HG02885 (cell line): ENCODE measurements around the gene ATG7.
"Not testable (repeated sequence)": the region's sequence is repeated elsewhere in the genome, so short reads cannot be mapped to it uniquely, and the experiment has no call there.

Experiments used
- ATAC-seq: cut with Tn5 transposase; IDR thresholded peaks from one replicate; pipeline ENCODE4 v1.9.1; 2021; ENCODE audit warnings: mild to moderate bottlenecking; ENCODE audit not compliant: unreplicated experiment, poor library complexity

ATG7 gene

GRCh38 chr3:11558918-11559815 lies 287.0 kb downstream of the ATG7 start:
- no peak for ATAC-seq

- no peak for ATAC-seq
Observed at GRCh38 chr3:11559816-11560633, 287.8 kb downstream of the ATG7 start.

GRCh38 chr3:11560746-11561145 lies 288.5 kb downstream of the ATG7 start:
- ATAC-seq = no peak

GRCh38 chr3:11562277-11562881 lies 290.2 kb downstream of the ATG7 start:
- ATAC-seq = no peak

GRCh38 chr3:11563159-11563864 lies 291.1 kb downstream of the ATG7 start:
- ATAC-seq = no peak

GRCh38 chr3:11563865-11564185 lies 291.6 kb downstream of the ATG7 start:
- no peak for ATAC-seq

GRCh38 chr3:11564577-11565001 lies 292.4 kb downstream of the ATG7 start:
- ATAC-seq = no peak

- ATAC-seq = no peak
Observed at GRCh38 chr3:11565072-11565471, 292.9 kb downstream of the ATG7 start.

GRCh38 chr3:11565492-11565891 lies 293.3 kb downstream of the ATG7 start:
- ATAC-seq = no peak

- ATAC-seq = no peak
Observed at GRCh38 chr3:11565932-11566331, 293.7 kb downstream of the ATG7 start.

- ATAC-seq = no peak
Observed at GRCh38 chr3:11566478-11566877, 294.3 kb downstream of the ATG7 start.

- ATAC-seq = no peak
Observed at GRCh38 chr3:11566916-11567315, 294.7 kb downstream of the ATG7 start.

- no peak for ATAC-seq
Observed at GRCh38 chr3:11567516-11568467, 295.6 kb downstream of the ATG7 start.

- ATAC-seq = no peak
Observed at GRCh38 chr3:11568503-11569155, 296.4 kb downstream of the ATG7 start.

- no peak for ATAC-seq
Observed at GRCh38 chr3:11569156-11569741, 297.1 kb downstream of the ATG7 start.

- no peak for ATAC-seq
Observed at GRCh38 chr3:11570251-11570650, 298.1 kb downstream of the ATG7 start.

- ATAC-seq = no peak
Observed at GRCh38 chr3:11570789-11571495, 298.7 kb downstream of the ATG7 start.

GRCh38 chr3:11572660-11573059 lies 300.5 kb downstream of the ATG7 start:
- ATAC-seq = not testable (repeated sequence)
